ENCODE measurements around the gene TMEM132A. TPM values are rescaled to one million over a fixed set of nuclear protein-coding genes. Genes with fewer than 3 reads are reported as not detected.

TMEM132A gene
- 163 and 208 TPM in 2 replicates for total RNA-seq

GRCh38 chr11:60924110-60924905 is at the start of gene TMEM132A:
TSS of gene TMEM132A (plus strand) at chr11:60924460. CDS start at chr11:60924634, 174 bp downstream.

GRCh38 chr11:60906132-60906972 is 17.9 kb upstream of the TMEM132A start, which contains the start of gene PRPF19:
TSS of gene PRPF19 (minus strand) at chr11:60906585. CDS start at chr11:60906382, 203 bp downstream.

GRCh38 chr11:60913793-60914632 is 10.2 kb upstream of the TMEM132A start, which contains the start of gene TMEM109:
TSS of gene TMEM109 (plus strand) at chr11:60914158. CDS start at chr11:60919694, 5,536 bp downstream.

GRCh38 chr11:60951904-60952741 is 27.9 kb downstream of the TMEM132A start, which contains the start of gene SLC15A3:
TSS of gene SLC15A3 (minus strand) at chr11:60952176. CDS start at chr11:60951551, 625 bp downstream.

GRCh38 chr11:60971520-60971919 is 47.3 kb downstream of the TMEM132A start, which contains the start of gene CD6:
TSS of gene CD6 (plus strand) at chr11:60971680. CDS start at chr11:60971866, 186 bp downstream.

Other genes starting within 250 kb of the TMEM132A start
- not detected in 2 replicates for gene MS4A8, start 224.8 kb upstream of the TMEM132A start, total RNA-seq
- not detected in 2 replicates for gene MS4A18, start 199.7 kb upstream of the TMEM132A start, total RNA-seq
- gene MS4A15, start 167.6 kb upstream of the TMEM132A start, total RNA-seq, result not detected in 2 replicates
- gene MS4A10, start 139.1 kb upstream of the TMEM132A start, total RNA-seq, result not detected in 2 replicates
- gene CCDC86, start 82.3 kb upstream of the TMEM132A start, total RNA-seq, result 6.5 and 19.4 TPM in 2 replicates
- gene PTGDR2, start 68.5 kb upstream of the TMEM132A start, total RNA-seq, result under 0.01 and 0.05 TPM in 2 replicates
- 0.60 and 6.8 TPM in 2 replicates for gene ZP1, start 56.9 kb upstream of the TMEM132A start, total RNA-seq
- gene PRPF19, start 17.9 kb upstream of the TMEM132A start, total RNA-seq, result 27.3 and 50.1 TPM in 2 replicates
- gene TMEM109, start 10.3 kb upstream of the TMEM132A start, total RNA-seq, result 16.9 and 18.6 TPM in 2 replicates
- 4.0 and 5.6 TPM in 2 replicates for gene SLC15A3, start 27.7 kb downstream of the TMEM132A start, total RNA-seq
- gene CD6, start 47.2 kb downstream of the TMEM132A start, total RNA-seq, result not detected in 2 replicates
- not detected in 2 replicates for gene CD5, start 178.0 kb downstream of the TMEM132A start, total RNA-seq
- gene VPS37C, start 237.0 kb downstream of the TMEM132A start, total RNA-seq, result 10.4 and 15.4 TPM in 2 replicates

All from smooth muscle cell of the umbilical artery (primary cell).